ENCODE data around the gene CENPV.

DNA sequence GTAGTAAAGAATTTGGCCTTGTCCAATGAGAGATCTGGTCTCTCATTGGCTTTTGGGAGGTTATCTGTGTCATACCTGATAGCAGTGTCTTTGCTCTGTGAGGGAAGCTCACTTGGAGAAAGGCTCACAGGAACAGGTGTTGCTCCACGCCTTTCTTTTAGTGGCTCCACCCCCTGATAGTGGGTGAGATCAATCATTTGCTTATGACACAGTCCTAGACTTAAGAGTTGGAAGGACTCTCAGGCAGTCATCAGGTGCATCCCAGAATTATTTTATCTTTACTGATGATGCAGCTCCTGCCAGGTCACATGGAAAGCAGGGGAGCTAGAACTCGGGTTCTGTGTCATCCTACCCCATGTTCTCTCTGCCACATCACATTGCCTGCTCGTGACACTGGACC is 59.3 kb downstream of the CENPV start:
- no peak for TF ChIP-seq RXRA (CRISPR knock-in tag; IDR thresholded peaks at IDR 0.05)
- no peak for TF ChIP-seq ZFY (CRISPR knock-in tag; IDR thresholded peaks at IDR 0.05)
- TF ChIP-seq POLR2AphosphoS2 (IDR thresholded peaks at IDR 0.05; ENCODE audit: low read depth, low read length), result no peak
- TF ChIP-seq, protein P1, sequence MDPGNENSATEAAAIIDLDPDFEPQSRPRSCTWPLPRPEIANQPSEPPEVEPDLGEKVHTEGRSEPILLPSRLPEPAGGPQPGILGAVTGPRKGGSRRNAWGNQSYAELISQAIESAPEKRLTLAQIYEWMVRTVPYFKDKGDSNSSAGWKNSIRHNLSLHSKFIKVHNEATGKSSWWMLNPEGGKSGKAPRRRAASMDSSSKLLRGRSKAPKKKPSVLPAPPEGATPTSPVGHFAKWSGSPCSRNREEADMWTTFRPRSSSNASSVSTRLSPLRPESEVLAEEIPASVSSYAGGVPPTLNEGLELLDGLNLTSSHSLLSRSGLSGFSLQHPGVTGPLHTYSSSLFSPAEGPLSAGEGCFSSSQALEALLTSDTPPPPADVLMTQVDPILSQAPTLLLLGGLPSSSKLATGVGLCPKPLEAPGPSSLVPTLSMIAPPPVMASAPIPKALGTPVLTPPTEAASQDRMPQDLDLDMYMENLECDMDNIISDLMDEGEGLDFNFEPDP (CRISPR knock-in tag; conservative IDR thresholded peaks at IDR 0.05), result no peak
- no peak for TF ChIP-seq ATM (IDR thresholded peaks at IDR 0.05; ENCODE audit: borderline replicate concordance)

Measured in HepG2 (cell line).